22Rv1 (cell line): ENCODE results near the gene PRKAR1B.

ENCODE experiments used
- H3K27ac ChIP-seq: fragments of 450-650 bp; 2 replicates; pipeline ENCODE4 v1.5.1; 2017
- ZFX ChIP-seq: fragments of 450-650 bp; IDR thresholded peaks from 2 replicates; pipeline ENCODE4 v1.6.1; 2017; ENCODE audit warnings: antibody characterized with exemption, borderline replicate concordance
- TF ChIP-seq, protein P1 (sequence below): fragments of 450-650 bp; IDR thresholded peaks from 2 replicates; pipeline ENCODE4 v1.5.1; 2017; ENCODE audit warnings: mild to moderate bottlenecking

The PRKAR1B gene

DNA sequence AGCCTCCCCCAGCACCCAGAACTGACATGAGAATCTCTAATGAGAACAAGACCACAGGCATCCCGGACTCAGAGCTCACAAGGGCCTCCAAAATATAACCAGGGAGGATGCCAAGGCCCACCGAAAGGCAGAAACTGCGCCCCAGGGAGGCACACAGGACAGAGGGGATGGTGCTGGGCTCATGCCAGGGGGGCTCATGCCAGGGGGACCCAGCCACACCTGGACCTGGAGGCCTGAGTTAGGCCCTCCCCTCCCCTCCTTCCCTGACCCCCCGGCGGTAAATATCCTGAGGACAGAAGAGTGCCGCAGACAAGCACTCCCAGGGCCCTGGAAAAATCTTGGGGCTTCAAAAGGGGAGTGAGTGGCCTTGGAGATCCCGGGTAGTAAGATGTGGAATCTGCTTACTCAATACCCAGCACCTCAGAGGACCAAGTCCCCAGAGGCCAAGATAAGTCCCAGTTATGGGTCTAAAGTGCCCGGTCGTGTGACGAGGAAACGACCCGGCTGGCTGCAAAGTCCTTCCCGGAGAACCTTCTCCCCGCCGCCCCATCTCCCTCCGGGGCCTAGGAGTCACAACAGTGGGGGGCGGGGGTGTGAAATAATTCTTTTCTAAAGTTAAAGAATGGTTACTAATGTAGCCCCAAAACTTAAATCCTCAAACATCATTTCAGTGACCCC, 219.3 kb downstream of the PRKAR1B start:
- no peak for TF ChIP-seq ZFX
- TF ChIP-seq, protein P1, sequence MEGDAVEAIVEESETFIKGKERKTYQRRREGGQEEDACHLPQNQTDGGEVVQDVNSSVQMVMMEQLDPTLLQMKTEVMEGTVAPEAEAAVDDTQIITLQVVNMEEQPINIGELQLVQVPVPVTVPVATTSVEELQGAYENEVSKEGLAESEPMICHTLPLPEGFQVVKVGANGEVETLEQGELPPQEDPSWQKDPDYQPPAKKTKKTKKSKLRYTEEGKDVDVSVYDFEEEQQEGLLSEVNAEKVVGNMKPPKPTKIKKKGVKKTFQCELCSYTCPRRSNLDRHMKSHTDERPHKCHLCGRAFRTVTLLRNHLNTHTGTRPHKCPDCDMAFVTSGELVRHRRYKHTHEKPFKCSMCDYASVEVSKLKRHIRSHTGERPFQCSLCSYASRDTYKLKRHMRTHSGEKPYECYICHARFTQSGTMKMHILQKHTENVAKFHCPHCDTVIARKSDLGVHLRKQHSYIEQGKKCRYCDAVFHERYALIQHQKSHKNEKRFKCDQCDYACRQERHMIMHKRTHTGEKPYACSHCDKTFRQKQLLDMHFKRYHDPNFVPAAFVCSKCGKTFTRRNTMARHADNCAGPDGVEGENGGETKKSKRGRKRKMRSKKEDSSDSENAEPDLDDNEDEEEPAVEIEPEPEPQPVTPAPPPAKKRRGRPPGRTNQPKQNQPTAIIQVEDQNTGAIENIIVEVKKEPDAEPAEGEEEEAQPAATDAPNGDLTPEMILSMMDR: no peak
- no peak overlapping the region for H3K27ac ChIP-seq

DNA sequence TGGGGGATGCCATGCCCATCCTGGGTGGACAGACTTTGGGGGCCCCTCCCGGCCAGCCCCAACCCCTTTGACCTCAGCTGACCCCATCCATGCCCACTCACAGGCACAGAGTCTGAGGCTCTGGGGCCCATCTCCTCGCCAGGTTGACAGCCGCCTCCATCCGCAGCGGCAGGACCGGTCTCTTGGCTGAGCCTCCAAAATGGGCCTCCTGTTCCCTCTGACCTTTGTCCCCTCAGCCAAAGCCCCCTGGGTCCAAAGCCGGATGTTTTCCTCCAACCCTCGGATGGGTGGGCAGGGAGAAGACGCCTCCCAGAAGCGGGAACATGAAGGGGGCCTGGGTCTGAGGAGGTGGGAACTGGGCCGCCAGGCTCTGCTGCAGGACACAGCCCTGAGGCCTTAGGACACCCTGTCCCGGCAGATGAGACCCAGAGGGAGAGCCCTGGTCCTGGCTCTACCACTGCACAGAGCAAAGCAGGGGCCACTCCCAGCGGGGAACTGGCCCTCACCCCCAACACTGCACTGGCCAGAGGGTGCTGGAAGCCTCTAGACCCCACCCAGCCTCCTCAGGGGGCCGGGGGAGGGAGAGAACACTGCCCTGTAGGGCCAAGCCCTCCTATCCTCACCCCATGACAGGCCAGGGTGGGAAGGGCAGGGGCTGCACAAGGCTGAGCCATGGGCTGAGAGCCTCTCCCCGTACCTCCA, 220.0 kb downstream of the PRKAR1B start:
- no peak for TF ChIP-seq ZFX
- TF ChIP-seq, protein P1: no peak
- H3K27ac ChIP-seq: no peak overlapping the region

DNA sequence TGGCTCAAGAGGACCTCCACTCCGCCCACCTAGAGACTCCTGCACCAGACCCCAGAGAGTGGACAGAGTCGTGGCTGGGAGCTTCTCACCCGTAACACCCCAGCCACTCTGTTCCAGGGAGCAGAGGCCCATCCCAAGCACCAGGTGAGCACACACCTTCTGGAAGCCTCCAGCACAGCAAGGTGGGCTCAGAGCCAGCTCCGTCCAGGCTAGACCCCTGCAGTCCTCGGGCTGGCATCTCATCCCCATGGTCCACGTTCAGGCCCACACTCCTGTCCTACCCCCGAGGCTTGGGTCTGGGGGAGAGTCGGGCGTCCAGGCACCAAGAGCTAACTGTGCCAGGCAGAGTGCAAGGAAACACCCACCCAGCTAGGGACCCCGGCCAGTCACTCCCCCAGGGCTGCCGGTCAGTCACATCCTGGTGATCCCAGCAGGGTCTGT, 220.7 kb downstream of the PRKAR1B start:
- no peak for TF ChIP-seq ZFX
- TF ChIP-seq, protein P1: no peak
- no peak overlapping the region for H3K27ac ChIP-seq

DNA sequence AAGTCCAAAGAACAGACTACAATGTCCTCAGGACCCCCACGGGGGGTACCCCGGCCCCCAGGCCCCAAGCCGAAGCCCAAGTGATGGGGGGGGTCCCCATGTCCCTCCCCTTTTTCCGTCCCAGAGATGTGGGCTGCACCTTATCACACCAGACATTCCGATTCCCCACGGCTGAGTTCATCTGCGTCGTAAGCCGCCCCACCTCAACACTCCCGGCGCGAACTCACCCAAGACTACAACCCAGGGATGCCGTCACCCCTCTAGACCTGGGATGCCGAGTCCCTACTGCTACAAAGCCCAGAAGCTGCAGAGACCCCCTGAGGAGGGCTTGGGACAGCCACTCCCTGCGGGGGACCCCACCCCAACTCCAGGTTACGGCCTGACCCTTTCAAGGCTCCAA, 221.9 kb downstream of the PRKAR1B start:
- TF ChIP-seq, protein P1: no peak
- TF ChIP-seq ZFX: no peak
- no peak overlapping the region for H3K27ac ChIP-seq

DNA sequence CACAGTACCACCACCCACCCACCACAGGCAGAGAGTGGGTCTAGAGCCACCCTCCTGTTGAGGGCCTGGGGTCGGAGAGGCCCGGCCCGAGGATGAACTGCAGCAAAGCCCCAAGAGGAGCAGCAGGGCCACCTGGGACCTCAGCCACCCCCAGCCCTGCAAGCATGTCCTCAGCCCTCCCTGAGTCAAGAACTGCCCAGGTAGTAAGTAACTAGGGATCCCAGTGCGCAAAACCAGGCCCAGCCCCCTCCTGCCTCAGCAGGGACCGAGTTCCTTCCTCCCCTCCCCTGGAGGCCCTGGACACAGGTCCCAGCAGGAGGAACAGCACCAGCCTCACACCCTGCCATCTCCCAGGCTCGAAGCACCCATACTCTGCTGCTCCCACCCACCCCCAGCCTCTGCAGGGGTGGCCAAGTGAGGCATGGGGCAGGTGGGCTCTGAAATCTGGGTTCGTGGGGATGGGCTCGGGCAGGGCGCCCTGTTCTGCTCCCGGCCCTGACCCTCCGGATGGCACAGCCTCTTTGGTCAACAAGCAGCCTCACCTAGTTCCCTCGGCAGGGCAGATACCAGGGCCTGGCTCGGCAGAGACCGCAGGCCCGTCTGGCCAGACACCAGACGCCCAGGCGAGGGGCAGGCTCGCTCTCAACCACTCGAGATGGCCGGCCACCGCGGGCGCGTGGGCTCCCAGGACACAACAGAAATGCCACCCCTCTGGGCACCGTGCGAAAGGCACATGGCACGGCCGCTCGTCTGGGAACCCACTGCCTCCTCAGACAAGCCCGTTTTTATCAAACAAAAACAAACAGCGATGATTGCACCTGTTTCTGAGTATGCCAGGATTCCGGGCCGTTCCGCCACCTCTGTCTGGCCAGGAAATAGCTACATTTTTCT, 222.6 kb downstream of the PRKAR1B start:
- H3K27ac ChIP-seq: no peak overlapping the region
- no peak for TF ChIP-seq ZFX
- TF ChIP-seq, protein P1: no peak

DNA sequence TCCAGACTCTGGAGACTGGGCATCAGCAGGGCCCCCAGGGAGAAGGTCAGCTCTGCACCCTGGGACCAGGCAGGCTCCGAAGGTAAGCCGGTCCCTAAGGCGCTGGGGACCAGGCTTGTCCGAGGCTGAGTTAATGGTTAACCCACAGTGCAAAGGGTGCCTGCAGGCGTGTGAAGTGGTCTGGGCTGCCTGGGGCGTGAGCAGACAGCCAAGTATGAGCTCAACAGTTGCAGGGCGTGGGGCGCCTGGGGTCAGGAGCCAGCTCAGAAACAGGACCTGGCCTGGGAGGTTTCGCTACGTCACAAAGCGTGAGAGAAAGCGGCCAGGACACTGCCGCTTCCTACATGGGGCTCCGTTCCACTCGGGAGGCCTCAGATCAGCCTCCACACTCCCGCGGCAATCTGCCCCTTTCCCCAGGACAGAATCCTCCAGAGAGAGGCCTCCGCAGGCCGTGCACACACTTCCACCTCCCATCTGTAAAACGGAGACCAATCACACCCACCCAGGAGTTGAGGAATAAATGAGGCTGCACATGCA, 223.4 kb downstream of the PRKAR1B start:
- no peak for TF ChIP-seq ZFX
- TF ChIP-seq, protein P1: no peak
- no peak overlapping the region for H3K27ac ChIP-seq
